HEK293 (cell line): Measurements from ENCODE around the gene CLCF1.

Source experiments
- CTCF ChIA-PET: fragments of 350-600 bp; formaldehyde crosslinking; extraction: SDS; loops from one replicate; lab custom pipeline; 2021; ENCODE audit warnings: antibody characterized with exemption; lab: Yijun Ruan, JAX
- POLR2A ChIA-PET: fragments of 300-600 bp; formaldehyde crosslinking; extraction: SDS; loops from one replicate; lab custom pipeline; 2020; ENCODE audit warnings: antibody characterized with exemption, inconsistent platforms; lab: Yijun Ruan, JAX
- H3K27ac ChIP-seq: fragments of 200-500 bp; sonication (Bioruptor generic); 2 replicates; pipeline ENCODE4 v1.5.1; 2014; ENCODE audit warnings: low read depth, low read length, control low read depth, inconsistent platforms; ENCODE audit errors: extremely low read depth
- H3K36me3 ChIP-seq, 2 experiments: fragments of 200-500 bp in 1 of 2; sonication (Bioruptor generic) in 1 of 2; 1 replicate in 1 of 2; 2 replicates in 1 of 2; pipeline ENCODE4 v1.5.1; 2014 to 2017; ENCODE audit warnings: inconsistent platforms in 2 of 2, low read length in 2 of 2; ENCODE audit not compliant: control insufficient read depth in 2 of 2, insufficient read depth in 1 of 2
- H3K4me1 ChIP-seq: fragments of 200-500 bp; sonication (Bioruptor generic); 2 replicates; pipeline ENCODE4 v1.5.1; 2014; ENCODE audit warnings: mild to moderate bottlenecking, low read length, inconsistent platforms; ENCODE audit not compliant: control insufficient read depth, insufficient read depth
- H3K4me3 ChIP-seq: 2 replicates; pipeline ENCODE4 v1.5.1; 2011; ENCODE audit warnings: low read depth, mild to moderate bottlenecking, control low read depth, low read length, moderate library complexity
- H3K9me3 ChIP-seq: fragments of 200-500 bp; sonication (Bioruptor generic); 2 replicates; pipeline ENCODE4 v1.5.1; 2014; ENCODE audit warnings: low read depth, low read length, inconsistent platforms; ENCODE audit not compliant: control insufficient read depth, insufficient read depth
- EGR2 ChIP-seq: fragments of 450-650 bp; formaldehyde crosslinking; IDR thresholded peaks from 2 replicates; pipeline ENCODE4 v1.5.1; 2016; ENCODE audit warnings: low read depth, missing biosample characterization, missing genetic modification characterization
- KLF1 ChIP-seq: fragments of 450-650 bp; formaldehyde crosslinking; IDR thresholded peaks from 2 replicates; pipeline ENCODE4 v1.5.1; 2016; ENCODE audit warnings: missing biosample characterization, missing genetic modification characterization
- OSR2 ChIP-seq: fragments of 450-650 bp; formaldehyde crosslinking; IDR thresholded peaks from 2 replicates; pipeline ENCODE4 v1.5.1; 2016; ENCODE audit warnings: missing biosample characterization, missing genetic modification characterization
- REPIN1 ChIP-seq: fragments of 450-650 bp; formaldehyde crosslinking; IDR thresholded peaks from 2 replicates; pipeline ENCODE4 v1.5.1; 2017; ENCODE audit warnings: missing biosample characterization, missing genetic modification characterization, low read depth
- ZBTB20 ChIP-seq: fragments of 450-650 bp; formaldehyde crosslinking; IDR thresholded peaks from 2 replicates; pipeline ENCODE4 v1.5.1; 2016; ENCODE audit warnings: missing biosample characterization, missing genetic modification characterization
- ZBTB48 ChIP-seq: fragments of 450-650 bp; formaldehyde crosslinking; IDR thresholded peaks from 2 replicates; pipeline ENCODE4 v1.5.1; 2016; ENCODE audit warnings: missing biosample characterization, missing genetic modification characterization
- ZFHX2 ChIP-seq: fragments of 450-650 bp; formaldehyde crosslinking; conservative IDR thresholded peaks from 2 replicates; pipeline ENCODE4 v1.5.1; 2016; ENCODE audit warnings: missing biosample characterization, missing genetic modification characterization
- ZFP69B ChIP-seq: fragments of 450-650 bp; formaldehyde crosslinking; IDR thresholded peaks from 2 replicates; pipeline ENCODE4 v1.5.1; 2016; ENCODE audit warnings: missing biosample characterization, missing genetic modification characterization
- ZNF248 ChIP-seq: fragments of 450-650 bp; formaldehyde crosslinking; IDR thresholded peaks from 2 replicates; pipeline ENCODE4 v1.5.1; 2017; ENCODE audit warnings: missing biosample characterization, missing genetic modification characterization
- ZNF366 ChIP-seq: fragments of 450-650 bp; formaldehyde crosslinking; conservative IDR thresholded peaks from 2 replicates; pipeline ENCODE4 v1.5.1; 2016; ENCODE audit warnings: missing biosample characterization, missing genetic modification characterization
- TF ChIP-seq, protein P1 (sequence below): fragments of 450-650 bp; formaldehyde crosslinking; IDR thresholded peaks from 2 replicates; pipeline ENCODE4 v1.5.0; 2017; ENCODE audit warnings: missing biosample characterization, missing genetic modification characterization, borderline replicate concordance
- TF ChIP-seq, protein P2 (sequence below): fragments of 450-650 bp; formaldehyde crosslinking; IDR thresholded peaks from 2 replicates; pipeline ENCODE4 v1.5.1; 2016; ENCODE audit warnings: missing biosample characterization, missing genetic modification characterization
- TF ChIP-seq, protein P3 (sequence below): fragments of 450-650 bp; formaldehyde crosslinking; IDR thresholded peaks from 2 replicates; pipeline ENCODE4 v1.5.1; 2016; ENCODE audit warnings: missing biosample characterization, missing genetic modification characterization

CLCF1 gene

DNA sequence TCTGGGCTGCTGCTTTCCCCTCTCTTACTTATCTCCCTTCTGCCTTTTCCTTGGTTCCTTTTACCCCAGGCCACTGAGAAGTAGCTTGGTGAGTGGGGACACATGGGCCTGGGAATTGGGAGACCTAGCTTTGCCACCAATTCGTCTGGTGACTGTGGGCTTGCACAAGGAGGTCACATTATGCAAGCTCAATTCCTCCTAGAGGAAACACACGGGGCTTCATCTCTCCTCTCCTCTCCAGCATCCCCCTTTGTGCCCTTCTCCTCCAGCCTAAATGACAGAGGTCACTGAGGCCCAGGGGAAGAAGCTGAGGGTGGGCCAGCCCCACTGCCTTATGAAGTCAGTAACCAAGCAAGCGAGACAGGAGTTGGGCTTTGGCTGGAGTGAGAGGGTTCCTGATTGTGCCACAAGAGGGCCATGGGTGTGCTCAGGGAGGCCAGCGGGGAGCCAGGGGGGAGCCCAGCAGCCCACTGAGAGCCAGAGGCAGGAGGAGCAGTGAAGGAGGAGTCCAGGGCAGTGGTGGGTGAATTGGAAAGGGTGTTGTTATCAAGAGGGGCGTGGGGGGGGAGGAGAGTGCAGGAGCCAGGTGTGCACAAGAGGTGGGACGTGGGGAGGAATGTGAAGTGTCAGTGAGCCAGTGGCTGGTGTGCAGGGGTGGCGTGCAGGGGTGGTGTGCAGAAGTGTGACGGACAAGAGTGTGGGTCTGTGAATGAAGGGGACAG lies 2.0 kb downstream of the CLCF1 start (continued):
- TF ChIP-seq, protein P1, sequence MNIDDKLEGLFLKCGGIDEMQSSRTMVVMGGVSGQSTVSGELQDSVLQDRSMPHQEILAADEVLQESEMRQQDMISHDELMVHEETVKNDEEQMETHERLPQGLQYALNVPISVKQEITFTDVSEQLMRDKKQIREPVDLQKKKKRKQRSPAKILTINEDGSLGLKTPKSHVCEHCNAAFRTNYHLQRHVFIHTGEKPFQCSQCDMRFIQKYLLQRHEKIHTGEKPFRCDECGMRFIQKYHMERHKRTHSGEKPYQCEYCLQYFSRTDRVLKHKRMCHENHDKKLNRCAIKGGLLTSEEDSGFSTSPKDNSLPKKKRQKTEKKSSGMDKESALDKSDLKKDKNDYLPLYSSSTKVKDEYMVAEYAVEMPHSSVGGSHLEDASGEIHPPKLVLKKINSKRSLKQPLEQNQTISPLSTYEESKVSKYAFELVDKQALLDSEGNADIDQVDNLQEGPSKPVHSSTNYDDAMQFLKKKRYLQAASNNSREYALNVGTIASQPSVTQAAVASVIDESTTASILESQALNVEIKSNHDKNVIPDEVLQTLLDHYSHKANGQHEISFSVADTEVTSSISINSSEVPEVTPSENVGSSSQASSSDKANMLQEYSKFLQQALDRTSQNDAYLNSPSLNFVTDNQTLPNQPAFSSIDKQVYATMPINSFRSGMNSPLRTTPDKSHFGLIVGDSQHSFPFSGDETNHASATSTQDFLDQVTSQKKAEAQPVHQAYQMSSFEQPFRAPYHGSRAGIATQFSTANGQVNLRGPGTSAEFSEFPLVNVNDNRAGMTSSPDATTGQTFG (tag by site-specific recombination): no peak
- TF ChIP-seq ZNF248 (tag by site-specific recombination) (no peak), ZFP69B (tag by site-specific recombination) (no peak), REPIN1 (tag by site-specific recombination) (no peak), ZNF366 (tag by site-specific recombination) (no peak)
- TF ChIP-seq, all 188 proteins: peak for 19

DNA sequence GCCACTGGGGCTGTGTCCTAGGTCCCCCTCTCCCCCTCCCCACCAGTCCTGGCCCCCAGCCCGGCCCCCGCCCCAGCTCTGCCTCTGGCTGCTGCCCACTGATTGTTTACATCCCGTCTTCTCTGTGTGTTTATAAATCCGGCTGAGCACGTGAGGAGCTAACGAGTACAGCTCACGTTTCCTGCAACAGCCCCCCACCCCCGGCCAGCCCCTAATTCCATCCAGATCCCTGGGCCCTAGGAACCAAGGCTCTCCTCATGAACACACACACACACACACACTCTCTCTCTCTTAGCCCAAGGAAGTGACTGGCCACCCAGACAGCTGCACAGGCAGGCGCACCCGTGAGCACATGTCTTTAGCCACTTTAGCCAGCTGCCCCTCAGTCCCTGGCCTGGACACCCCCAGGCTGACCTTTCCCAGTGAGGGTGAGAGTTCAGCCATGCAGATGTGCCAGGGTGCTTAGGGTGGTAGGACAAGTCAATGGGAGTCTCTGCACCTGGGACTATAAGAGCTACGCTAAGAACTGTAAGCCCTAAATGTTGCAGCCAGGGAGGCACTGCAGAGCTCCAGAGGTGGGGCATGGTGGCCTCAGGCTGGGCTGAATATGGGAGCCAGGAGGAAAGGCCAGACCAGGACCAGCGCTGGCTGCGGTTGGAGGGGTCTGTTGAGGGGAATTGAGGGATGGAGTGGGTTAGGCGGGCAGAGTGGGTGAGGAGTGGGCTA lies 2.9 kb downstream of the CLCF1 start:
- Histone ChIP-seq H3K27ac (no peak overlapping the region), H3K9me3 (no peaks in the 10 kb centered on the region), H3K4me1 (peaks cover 3% of the 10 kb centered on the region; the same call in 1 of the 2 replicates), H3K4me3 (no peak overlapping the region), H3K36me3 (no peaks in the 10 kb centered on the region)
- ChIA-PET CTCF (interaction anchor here (0.6 to 30.4 kb wide), 5 partner anchors 7 to 430 kb away, joined by 3 to 898 read pairs (median 7); partner anchors contain the start of genes CLCF1, POLD4 and RAD9A), POLR2A (interaction anchor here (0.6 to 1.8 kb wide), 6 partner anchors 16 to 161 kb away, joined by 3 to 6 read pairs (median 4); partner anchors contain the start of gene POLD4)
- TF ChIP-seq, protein P2, sequence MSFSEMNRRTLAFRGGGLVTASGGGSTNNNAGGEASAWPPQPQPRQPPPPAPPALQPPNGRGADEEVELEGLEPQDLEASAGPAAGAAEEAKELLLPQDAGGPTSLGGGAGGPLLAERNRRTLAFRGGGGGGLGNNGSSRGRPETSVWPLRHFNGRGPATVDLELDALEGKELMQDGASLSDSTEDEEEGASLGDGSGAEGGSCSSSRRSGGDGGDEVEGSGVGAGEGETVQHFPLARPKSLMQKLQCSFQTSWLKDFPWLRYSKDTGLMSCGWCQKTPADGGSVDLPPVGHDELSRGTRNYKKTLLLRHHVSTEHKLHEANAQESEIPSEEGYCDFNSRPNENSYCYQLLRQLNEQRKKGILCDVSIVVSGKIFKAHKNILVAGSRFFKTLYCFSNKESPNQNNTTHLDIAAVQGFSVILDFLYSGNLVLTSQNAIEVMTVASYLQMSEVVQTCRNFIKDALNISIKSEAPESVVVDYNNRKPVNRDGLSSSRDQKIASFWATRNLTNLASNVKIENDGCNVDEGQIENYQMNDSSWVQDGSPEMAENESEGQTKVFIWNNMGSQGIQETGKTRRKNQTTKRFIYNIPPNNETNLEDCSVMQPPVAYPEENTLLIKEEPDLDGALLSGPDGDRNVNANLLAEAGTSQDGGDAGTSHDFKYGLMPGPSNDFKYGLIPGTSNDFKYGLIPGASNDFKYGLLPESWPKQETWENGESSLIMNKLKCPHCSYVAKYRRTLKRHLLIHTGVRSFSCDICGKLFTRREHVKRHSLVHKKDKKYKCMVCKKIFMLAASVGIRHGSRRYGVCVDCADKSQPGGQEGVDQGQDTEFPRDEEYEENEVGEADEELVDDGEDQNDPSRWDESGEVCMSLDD (tag by site-specific recombination): no peak
- peak; percentile 56; the same call in 1 of the 2 replicates for TF ChIP-seq ZBTB48
- TF ChIP-seq ZNF248 (tag by site-specific recombination): no peak
- TF ChIP-seq, protein P3, sequence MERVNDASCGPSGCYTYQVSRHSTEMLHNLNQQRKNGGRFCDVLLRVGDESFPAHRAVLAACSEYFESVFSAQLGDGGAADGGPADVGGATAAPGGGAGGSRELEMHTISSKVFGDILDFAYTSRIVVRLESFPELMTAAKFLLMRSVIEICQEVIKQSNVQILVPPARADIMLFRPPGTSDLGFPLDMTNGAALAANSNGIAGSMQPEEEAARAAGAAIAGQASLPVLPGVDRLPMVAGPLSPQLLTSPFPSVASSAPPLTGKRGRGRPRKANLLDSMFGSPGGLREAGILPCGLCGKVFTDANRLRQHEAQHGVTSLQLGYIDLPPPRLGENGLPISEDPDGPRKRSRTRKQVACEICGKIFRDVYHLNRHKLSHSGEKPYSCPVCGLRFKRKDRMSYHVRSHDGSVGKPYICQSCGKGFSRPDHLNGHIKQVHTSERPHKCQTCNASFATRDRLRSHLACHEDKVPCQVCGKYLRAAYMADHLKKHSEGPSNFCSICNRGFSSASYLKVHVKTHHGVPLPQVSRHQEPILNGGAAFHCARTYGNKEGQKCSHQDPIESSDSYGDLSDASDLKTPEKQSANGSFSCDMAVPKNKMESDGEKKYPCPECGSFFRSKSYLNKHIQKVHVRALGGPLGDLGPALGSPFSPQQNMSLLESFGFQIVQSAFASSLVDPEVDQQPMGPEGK: peak; percentile 56; the same call in 1 of the 2 replicates
- TF ChIP-seq ZFHX2 (tag by site-specific recombination): peak; percentile 18; the same call in 1 of the 2 replicates
- 0 out of 2 replicates have a peak, but pooled peaks have one; percentile 31 for TF ChIP-seq EGR2
- TF ChIP-seq OSR2 (tag by site-specific recombination): no peak
- TF ChIP-seq KLF1 (tag by site-specific recombination): no peak
- peak; percentile 99 for TF ChIP-seq ZBTB20 (tag by site-specific recombination)
